C4-2B (cell line): ENCODE results near the gene ZSCAN10.
"Not testable (repeated sequence)": the region's sequence is repeated elsewhere in the genome, so short reads cannot be mapped to it uniquely, and the experiment has no call there.

Experiments used
- H3K27ac ChIP-seq: fragments of 450-650 bp; 2 replicates; pipeline ENCODE4 v1.5.1; 2017
- CTCF ChIP-seq: fragments of 450-650 bp; conservative IDR thresholded peaks from 2 replicates; pipeline ENCODE4 v1.5.1; 2017; ENCODE audit warnings: mild to moderate bottlenecking
- ZFX ChIP-seq: fragments of 450-650 bp; IDR thresholded peaks from 2 replicates; pipeline ENCODE4 v1.6.1; 2017

The ZSCAN10 gene

DNA sequence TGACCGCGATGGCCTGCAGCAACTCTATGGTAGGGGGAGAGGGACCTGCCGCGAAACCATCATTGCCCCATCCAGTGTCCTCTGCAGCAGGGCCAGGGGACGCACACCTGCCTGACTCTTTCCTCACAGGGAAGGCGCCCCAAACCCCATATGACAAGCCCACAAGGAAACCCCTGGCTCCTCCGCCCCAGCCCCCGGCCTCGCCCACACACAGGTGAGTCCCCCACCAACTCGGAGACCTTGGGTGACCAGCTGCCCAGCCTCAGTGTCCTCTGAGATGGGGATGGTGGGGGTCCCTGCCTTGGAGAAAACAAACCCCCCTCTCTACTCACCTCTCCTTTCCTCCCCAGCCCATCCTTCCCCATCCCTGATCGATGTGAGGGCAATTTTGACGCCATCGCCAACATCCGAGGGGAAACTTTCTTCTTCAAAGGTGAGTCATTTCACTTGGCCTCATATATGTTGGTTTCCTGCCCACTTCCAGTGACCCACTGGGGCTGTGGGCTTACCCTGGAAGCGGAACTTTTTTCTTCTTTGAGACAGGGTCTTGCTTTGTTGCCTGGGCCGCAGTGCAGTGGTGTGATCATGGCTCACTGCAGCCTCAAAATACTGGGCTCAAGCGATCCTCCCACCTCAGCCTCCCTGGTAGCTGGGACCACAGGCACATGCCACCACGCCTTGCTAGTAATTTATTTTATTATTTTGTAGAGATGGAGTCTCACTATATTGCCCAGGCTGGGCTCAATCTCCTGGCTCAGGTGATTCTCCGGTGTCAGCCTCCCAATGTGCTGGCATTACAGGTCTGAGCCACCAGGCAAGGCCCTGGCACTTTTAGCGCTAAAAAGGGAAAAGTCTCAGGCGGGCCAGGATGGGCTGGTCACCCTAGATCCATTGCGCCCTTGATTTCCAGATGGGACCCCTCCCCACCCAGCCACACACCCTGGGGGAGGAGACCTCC lies 41.6 kb downstream of the ZSCAN10 start:
- TF ChIP-seq ZFX (no peak), CTCF (no peak)
- H3K27ac ChIP-seq = no peak overlapping the region

DNA sequence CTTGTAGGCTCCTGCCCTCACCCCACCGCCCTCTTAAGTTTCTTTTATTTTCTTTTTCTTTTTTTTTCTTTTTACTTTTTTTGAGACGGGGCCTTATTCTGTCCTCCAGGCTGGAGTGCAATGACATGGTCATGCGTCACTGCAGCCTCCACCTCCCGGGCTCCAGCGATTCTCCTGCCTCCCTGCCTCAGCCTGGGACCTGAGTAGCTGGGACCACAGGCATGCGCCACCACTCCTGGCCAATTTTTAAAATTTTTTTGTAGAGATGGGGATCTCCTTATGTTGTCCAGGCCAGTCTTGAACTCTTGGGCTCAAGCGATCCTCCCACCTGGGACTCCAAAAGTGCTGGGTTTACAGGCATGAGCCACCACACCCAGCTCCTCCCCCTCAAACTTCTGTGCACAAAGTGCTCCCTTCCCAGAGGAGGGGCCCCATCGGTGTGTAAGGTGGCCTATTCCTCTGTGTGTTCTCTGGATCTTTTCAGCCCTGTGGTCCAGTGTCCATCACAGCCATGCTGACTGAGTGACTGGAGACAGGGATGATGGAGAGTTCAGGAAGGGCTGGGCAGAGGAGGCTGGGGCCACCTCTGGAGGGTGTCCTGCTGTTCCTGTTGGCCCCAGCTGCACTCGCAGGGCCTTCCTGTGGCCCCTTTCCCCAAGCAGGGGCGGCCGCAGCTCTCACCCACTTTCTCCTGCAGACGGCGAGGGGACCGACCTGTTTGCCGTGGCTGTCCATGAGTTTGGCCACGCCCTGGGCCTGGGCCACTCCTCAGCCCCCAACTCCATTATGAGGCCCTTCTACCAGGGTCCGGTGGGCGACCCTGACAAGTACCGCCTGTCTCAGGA lies 42.5 kb downstream of the ZSCAN10 start:
- TF ChIP-seq ZFX = no peak
- TF ChIP-seq CTCF = no peak
- no peak overlapping the region for H3K27ac ChIP-seq

DNA sequence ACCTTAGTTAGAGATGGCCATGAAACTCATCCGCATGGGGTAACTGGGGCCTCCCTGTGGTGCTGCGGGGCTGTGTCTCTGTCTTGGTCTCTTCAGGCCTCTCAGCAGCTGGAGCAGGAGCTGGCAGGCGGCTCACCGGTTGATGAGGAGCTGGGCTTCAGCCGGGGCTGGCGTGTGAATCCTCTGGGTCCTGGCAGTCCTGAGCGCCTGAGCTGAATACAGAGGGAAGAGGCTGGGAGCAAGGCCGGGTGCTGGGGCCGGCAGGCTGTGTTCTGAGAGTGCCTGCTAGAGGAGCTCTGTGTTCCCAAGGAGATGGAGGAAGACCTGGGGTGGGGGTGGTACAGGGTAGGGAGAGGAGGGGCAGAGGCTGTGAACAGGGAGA lies 43.4 kb downstream of the ZSCAN10 start:
- not testable (repeated sequence) for H3K27ac ChIP-seq

GRCh38 chr16:3054965-3055733 lies 43.9 kb downstream of the ZSCAN10 start:
- H3K27ac ChIP-seq = no peak overlapping the region
- TF ChIP-seq ZFX (no peak), CTCF (no peak)

GRCh38 chr16:3053330-3053710 lies 45.8 kb downstream of the ZSCAN10 start:
- H3K27ac ChIP-seq = not testable (repeated sequence)

DNA sequence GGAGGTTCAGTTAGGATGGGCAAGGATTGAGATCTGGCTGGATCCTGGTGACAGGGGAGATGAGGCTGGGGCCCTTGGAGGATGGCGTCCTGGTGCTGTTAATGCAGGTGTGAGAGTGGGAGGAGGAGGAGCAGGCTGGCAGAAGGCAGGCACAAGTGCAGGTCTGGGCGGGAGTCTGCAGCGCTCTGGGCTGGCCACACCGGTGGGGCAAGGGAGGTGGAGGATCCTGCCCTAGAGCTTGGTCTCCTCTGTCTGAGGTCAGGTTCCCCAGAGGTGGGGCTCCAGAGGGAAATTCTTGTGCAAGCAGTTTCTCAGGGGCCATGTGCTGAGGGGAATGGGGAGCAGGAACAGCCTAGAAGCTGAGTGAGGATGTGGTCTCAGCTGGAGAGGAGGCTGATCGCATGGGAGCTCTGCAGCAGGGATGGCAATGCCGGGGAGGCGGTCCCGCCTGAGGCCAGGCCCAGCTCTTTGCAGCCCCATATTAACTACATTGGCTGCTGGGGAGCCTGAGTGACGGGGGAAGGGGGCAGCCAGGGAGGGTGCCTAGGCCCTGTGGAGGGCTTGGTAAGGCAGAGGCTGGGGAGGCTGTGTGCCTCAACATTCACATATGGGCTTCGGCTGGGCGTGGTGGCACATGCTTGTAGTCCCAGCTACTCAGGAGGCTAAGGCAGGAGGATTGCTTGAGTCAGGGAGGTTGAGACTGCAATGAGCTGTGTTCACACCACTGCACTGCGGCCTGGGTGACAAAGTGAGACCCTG lies 46.3 kb downstream of the ZSCAN10 start:
- H3K27ac ChIP-seq = not testable (repeated sequence)

DNA sequence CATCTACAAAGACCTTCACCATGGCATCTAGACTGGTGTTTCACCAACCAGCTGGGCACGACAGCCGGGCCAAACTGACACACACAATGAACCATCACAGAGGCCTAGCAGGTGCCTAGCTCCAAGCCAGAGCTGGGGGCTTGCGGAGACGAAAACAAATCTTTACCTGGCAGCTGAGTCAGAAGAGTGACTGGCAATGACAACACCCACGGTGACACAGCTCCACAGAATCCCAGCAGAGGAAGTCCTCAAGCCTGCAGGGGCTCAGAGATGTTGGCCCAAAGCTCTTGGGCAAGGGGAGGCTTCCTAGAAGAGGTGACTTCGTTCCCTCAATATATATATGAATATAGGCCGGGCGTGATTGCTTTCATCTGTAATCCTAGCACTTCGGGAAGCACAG lies 47.6 kb downstream of the ZSCAN10 start:
- TF ChIP-seq CTCF = no peak
- TF ChIP-seq ZFX = no peak
- no peak overlapping the region for H3K27ac ChIP-seq

DNA sequence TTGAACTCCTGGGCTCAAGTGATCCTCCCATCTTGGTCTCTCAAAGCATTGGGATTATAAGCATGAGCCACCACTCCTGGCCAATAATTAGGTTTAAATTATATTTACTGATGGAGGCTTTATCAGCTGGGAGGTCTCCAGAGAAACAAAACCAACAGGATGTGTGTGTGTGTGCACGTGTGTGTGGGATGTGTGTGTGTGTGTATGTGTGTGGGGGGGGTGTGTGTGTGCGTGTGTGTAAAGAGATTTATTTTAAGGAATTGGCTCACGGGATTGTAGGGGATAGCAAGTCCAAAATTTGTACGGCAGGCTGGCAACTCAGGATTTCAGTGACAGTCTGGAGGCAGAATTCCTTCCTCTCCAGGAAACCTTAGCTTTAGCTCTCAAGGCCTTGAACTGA lies 48.1 kb downstream of the ZSCAN10 start:
- no peak overlapping the region for H3K27ac ChIP-seq
- TF ChIP-seq CTCF (no peak), ZFX (no peak)
